ENCODE results near the gene ZNF423.

The ZNF423 gene

DNA sequence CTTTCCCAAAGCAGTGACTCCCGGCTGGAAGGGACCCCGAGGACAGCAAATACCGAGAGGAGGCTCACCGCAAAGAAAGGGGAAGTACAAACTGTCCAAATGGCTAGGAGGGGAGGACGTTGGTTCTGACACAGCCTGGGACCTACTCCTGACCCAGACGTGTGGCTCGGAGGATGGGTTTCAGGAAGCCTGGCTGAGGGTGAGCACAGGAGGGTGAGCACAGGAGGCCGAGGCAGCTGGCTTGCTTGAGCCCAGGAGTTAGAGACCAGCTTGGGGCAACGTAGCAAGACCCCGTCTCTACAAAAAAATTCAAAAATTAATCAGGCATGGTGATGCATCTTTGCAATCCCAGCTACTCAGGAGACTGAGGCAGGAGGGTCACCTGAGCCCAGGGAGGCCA lies 399.1 kb downstream of the ZNF423 start:
- no peak for DNase-seq (ENCODE audit: low read depth)

DNA sequence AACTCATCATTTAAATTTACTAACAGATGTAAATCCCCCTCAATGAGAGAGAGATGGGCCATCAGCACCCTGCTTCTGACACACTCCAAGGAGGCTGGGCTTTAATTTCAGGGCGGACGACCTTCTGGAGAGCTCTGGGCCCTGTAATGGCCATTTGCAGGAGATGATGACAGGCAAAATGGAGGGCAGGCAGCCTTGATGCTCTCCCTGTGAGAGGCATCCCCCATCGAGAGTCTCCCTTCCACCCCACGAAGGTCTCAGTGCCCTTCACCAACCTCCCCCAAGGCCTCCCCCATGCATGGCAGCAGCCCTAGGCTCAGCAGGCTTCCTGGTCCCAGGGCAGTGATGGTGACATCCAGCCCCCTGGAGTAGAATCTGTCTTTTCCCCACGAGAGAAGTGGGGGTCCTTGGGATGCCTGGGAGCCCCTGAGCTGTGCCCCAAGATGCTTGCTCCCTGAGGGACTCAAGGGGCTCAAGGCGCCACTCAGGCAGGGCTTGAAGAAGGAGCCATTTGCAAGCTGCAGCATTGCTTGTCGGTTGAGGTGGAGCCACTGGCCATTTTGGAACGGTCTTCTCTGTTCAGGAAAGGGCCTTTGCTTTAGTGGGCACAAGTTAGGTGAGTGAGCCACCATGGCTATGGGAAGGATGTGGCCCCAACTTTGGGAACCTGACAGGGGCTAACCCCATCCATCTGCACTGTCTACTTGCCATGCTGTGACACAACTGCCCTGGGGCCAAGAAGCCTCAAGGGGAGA lies 399.7 kb downstream of the ZNF423 start:
- DNase-seq (ENCODE audit: low read depth), result no peak

DNA sequence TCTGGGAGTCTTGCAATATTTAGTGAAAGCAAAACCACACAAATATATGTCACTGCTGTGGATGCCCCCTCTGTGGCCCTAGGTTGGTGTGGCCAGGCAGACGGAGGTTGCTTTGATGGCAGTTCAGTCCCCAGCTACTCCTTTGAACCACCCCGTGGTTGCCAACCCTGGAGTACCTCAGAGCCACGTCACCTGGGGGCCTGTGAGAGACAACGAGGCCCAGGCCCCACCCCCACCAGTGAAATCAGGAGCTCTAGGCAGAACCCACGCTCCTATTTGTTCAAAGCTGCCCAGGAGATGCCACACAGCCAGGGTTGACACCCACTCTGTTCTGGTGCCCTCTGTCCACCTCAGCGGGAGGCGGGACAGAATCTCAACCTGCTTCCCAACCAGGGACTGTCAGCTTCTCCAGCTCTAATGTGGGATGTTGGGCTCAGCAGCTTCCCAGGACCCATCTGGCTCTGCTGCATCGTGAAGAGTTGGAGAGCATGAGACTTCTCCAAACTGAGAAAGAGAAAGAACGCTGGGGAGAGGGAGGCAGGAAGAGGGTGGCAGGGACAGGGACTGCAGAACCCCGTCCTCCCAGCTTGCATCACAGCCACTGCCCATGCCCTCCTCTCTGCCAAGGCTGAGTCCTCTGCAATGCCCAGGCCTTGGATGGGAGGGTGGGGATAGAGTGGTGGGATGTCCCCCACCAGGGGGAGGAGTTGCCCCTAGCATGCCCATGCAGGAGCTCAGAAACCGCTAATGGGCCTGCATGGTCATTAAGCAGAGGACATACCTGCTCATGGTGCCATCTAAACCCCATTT lies 400.5 kb downstream of the ZNF423 start:
- no peak for DNase-seq (ENCODE audit: low read depth)

DNA sequence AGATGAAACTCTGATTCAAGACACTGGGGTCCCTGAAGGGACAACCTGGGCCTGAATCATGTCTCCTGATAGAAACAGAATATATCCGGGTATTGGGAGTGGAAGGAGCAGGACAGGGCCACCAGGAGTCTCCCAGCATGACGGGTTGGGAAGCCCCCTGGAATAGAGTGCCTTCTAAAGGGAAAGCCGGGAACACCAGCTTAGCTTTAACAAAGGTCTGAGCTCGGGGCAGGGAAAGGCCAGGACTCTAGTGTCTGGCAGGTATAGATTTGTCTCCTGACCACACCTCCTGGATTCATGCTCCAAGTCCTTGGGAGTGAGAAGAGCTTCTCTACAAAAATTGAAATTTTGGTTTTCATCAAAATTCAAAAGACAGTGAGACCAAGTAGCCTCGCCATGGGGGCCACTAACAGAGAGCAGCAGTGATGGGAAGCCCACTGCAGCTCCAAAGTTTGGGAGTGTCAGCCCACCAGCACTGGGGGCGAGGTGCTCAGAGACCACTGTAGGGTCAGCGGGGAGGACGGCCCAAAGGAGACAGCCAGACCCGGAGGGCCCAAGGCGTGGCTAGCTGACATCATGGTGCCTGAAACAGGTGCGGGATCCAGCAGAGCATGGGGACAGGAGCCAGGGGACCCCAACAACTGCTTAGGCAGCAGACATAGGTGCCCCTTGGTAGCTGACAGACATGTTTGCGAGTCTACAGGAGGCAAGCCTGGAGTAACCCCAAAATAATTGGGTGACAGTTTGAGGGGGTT lies 401.3 kb downstream of the ZNF423 start:
- DNase-seq (ENCODE audit: low read depth), result no peak

DNA sequence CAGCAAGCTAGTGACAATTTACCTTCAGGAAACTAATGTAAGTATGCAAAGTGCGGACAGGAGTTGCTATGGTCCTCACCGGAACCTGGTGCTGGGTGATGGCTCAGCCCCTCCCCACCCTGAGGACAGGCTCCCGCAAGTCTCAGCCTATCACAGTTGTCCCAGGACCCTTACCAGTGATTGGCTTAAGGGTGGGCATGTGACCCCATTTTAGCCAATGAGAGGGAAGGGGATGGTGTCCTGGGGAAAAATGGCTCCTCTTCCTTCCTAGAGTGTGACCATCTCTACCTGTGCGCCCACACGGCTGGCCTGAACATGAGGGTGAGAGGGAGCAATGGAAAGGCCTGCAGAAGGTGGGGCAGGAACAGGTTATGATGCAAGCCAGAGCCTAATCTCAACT lies 401.9 kb downstream of the ZNF423 start:
- DNase-seq (ENCODE audit: low read depth), result no peak

DNA sequence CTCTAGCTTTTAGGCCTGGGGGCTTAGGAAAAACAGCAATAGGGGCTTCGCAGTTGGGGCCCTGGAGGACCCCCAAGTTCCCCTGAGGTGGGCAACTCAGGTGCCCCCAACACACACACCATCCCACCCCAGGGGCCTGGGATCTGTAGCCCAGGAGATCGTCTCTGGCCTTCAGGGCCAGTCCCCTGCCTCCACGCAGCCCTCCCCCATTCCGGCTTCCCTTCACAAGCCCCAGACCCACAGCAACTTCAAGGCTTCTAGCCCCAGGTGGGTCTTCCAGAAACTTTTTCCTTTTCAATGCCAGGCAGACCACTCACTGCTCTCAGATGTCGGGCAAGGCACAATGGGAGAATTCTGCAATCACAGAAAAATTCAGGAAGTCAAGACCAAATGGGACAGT lies 402.9 kb downstream of the ZNF423 start:
- no peak for DNase-seq (ENCODE audit: low read depth)

DNA sequence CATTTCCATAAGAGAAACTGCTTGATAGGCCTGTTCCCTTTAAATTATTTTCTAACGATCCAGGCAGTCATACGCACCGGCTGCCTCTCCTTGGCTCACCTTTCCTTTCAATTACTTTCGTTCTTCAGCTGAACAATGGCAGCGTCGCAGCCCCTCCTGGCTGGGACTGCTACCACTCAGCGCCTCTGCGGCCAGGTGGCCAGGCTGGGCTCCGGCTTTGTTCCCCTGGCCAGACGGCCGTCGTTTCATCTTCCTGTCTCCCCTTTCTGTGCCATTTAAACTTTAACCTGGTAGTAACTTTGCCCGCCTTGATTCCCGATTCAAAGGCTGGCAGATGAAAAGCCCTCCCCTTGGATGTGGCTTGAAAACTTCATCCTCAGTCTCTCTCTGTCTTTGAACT lies 403.3 kb downstream of the ZNF423 start:
- DNase-seq (ENCODE audit: low read depth), result no peak

DNA sequence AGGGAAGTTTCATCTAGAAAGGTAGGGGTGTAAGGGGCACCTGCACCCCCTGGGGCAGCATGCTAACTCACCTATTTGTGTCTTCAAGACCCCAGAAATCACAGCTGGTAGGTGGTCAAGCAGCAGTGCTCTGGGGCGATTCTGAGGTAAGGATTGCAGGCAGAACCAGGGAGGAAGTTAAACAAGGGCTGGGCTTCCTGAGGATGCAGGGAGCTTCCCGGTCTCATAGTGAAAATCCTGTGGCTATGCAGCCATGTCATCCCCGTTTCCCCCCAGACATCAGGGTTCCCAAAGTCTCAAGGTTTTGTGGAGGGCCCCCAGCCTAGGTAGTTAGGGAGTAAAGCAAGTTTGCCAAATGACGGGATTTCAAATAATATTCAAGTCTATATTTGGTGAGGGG lies 403.8 kb downstream of the ZNF423 start:
- no peak for DNase-seq (ENCODE audit: low read depth)

DNA sequence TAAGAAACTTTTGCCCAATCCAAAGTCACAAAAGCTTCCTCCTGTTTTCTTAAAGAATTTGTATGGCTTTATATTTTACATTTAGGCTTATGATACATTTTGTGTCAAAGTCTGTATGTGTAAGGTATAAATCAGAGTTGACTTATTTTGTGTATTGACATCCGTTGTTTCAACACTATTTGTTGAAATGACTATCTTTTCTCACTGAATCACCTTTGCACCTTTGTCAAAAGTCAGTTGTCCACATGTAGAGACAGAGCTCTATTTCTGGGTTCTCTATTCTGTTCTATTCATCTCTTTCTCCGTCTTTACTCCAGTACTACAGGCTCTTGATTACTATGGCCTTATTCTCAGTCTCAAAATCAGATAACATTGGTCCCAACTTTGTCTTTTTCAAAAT lies 409.1 kb downstream of the ZNF423 start:
- no peak for DNase-seq (ENCODE audit: low read depth)

DNA sequence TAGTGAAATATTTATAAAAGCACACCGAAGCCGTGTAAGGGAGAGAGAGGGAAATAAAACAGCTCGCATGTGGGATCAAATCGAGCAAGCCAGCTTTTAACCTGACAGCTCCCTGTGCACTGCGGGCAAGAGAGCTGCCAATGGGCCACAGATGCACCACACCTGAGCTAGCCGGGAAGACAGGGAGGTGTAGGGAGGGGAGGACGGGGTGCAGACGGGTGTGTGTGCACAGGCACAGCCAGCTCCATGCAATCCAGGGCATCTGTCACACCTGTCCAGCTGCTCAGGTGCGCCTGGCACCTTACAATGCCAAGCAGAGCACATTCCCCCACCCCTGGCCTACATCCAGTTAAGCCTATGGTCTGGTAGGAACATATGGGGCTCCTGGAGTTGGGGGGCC lies 412.3 kb downstream of the ZNF423 start:
- DNase-seq (ENCODE audit: low read depth), result no peak

DNA sequence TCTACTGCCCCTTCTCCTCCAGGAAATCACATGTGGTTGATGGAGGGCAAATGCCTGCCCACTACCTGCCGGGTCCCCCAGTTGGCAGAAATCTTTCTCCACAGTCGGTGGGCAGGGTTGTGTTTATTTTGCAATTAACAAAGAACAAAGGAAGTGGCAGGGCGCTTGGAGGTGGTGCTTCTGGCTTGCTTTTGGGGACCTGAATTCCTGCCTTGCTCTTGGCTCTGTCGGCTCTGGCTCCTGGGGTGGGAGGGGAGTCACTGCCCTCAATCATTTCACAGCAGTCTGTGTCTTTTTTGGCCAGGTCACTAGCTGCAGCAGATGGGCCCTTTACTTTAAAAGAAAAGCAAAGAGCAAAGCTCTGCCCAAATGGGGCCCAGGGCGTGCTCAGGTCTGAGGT lies 413.1 kb downstream of the ZNF423 start:
- DNase-seq (ENCODE audit: low read depth), result no peak

DNA sequence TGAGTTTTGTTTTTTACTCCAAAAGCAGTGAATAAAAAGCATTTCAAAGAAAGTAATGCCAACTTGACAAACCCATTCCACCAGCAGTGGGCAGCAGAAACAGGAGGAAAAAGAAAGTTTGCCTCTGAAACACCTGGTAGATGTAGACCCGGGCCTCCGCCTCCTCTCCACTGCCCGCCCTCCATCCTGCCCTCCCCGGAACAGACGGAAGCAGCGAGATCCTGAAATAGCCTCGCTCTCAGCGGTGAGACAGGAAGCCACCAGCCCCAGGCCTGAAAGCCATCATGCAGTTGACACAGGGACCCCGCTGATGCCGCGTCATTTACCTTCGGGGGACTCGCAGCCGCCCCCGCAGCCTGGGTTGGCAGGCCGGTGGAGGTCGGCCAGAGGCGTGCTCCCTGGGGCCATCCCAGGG lies 414.5 kb downstream of the ZNF423 start:
- DNase-seq (ENCODE audit: low read depth), result no peak

DNA sequence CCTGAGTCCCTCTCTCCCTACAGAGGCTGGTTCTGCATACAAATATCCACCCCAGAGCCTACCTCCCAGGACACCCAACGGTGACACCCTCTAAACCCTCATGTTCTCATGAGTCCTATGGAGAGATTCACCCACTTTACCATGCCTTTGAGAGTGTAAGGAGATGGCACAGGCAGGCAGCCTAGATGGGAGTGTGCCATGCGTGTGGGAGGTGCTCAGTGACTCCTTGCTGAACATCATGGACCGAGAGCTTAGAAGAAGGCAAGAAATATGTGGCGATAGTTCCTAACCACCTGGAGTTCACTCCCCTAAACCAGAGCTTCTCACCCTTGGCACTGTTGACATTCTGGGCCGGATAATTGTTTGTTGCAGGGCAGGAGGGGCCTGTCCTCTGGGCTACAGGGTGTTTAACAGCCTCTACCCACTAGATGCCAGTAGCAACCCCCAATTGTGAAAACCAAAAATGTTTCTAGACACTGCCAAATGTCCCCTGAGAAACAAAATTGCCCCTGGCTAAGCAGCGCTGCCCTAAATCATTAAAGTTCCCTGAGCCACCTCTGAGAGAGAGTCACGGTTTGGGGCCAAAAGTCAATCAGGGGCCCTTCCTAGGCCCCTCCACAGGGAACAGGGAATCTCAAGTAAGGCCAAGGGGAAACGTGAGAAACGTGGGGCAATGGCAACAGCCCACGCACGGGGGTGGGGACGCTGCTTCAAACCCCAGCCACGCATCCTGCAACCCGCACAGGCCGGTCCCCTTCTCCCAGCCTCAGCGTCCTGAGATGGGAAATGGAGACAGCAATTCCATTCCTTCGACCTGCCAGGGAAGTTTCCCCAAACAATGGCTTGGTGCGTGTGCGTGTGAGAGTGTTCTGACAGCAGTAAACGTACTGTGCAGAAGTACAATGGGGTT lies 415.5 kb downstream of the ZNF423 start:
- no peak for DNase-seq (ENCODE audit: low read depth)

DNA sequence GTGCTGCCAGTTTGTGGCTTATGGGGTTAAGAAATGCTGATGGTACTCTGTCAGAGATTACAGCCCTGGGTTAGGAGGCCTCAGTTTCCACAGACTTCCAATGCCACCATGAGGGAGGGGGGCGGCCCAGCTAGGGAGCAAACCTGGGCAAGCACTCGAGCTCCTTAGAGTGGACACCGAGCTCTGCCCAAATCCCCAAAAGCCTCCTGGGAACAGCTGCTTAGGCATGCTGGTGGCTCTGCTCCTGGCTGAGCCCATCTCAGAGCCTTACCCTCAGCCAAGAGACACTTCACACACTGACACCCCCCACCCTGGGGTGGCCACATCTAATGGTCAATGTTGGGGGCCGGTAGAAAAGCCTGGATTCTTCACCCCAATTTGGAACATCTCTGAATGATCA lies 416.2 kb downstream of the ZNF423 start:
- DNase-seq (ENCODE audit: low read depth), result no peak

DNA sequence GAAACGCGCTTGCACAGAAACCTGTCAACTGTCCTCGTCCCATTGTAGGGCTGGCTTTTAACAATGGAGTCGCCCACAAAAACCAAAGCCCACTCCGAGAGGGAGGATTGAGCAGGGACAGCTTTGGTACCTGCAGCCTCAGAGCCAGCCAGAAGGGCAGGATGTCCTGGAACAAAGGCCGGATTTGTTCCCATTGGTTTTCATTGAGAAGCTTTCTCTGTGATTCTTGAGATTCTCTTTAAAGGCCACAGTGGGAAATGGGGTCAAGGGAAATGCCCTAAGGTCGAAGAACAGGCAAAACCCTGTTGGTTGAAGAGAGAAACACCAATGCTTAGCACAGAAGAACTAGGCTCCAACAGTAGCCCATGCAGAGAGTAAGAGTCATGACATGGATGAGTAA lies 416.9 kb downstream of the ZNF423 start:
- no peak for DNase-seq (ENCODE audit: low read depth)
